ENCODE data around the gene GDNF. TPM values are rescaled to one million over a fixed set of nuclear protein-coding genes. Genes with fewer than 3 reads are reported as not detected.

The GDNF gene
- total RNA-seq, 1 donor from 2014 or later: 0.57 TPM

DNA sequence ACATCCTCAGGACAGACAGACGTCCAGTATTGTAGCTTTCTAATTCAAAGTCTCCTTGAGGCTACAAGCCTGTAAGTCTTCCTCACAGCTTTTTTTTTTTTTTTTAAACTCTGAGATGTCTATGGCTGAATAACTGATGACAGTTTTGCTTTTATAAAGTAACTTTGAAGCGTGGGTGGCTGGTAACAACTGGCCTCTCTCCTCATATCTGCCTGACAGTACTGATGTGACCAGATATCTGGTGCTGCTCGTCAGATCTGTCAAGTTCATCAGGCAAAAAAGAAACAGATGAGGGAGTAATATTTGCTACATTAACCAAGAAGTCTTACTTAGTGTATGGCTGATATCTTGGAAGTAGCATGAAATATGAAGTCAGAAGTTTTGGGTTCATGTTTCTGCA, 72.6 kb downstream of the GDNF start:
- no peaks in the 10 kb centered on the region for H3K9me3 Mint-ChIP-seq (ENCODE audit: low read depth)
- H3K4me3 Mint-ChIP-seq (ENCODE audit: low read depth): no peak overlapping the region
- H3K27me3 Mint-ChIP-seq: no peaks in the 10 kb centered on the region
- TF ChIP-seq, protein P1, sequence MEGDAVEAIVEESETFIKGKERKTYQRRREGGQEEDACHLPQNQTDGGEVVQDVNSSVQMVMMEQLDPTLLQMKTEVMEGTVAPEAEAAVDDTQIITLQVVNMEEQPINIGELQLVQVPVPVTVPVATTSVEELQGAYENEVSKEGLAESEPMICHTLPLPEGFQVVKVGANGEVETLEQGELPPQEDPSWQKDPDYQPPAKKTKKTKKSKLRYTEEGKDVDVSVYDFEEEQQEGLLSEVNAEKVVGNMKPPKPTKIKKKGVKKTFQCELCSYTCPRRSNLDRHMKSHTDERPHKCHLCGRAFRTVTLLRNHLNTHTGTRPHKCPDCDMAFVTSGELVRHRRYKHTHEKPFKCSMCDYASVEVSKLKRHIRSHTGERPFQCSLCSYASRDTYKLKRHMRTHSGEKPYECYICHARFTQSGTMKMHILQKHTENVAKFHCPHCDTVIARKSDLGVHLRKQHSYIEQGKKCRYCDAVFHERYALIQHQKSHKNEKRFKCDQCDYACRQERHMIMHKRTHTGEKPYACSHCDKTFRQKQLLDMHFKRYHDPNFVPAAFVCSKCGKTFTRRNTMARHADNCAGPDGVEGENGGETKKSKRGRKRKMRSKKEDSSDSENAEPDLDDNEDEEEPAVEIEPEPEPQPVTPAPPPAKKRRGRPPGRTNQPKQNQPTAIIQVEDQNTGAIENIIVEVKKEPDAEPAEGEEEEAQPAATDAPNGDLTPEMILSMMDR (IDR thresholded peaks at IDR 0.05; ENCODE audit: unreplicated experiment): no peak
- H3K36me3 Mint-ChIP-seq (ENCODE audit: insufficient read depth): no peaks in the 10 kb centered on the region
- DNase-seq (ENCODE audit: low spot score, unreplicated experiment): no peak
- H3K4me1 Mint-ChIP-seq (ENCODE audit: low read depth): no peaks in the 10 kb centered on the region
- H3K27ac Mint-ChIP-seq: no peak overlapping the region

Data from progenitor cell of endocrine pancreas (in vitro differentiated cells).